Glutamatergic neuron (in vitro differentiated cells): ENCODE data around the gene HACL1. TPM values are rescaled to one million over a fixed set of nuclear protein-coding genes. Genes with fewer than 3 reads are reported as not detected.
A peak's percentile ranks its signal among the peaks of the same experiment; 100 is the strongest.

ENCODE experiments used
- DNase-seq: peaks from one replicate; pipeline ENCODE4 v3.0.0; 2022
- H3K27ac Mint-ChIP-seq: one replicate; pipeline ENCODE4 v1.8.0; 2020; ENCODE audit warnings: mild to moderate bottlenecking, mixed read lengths, inconsistent platforms; ENCODE audit not compliant: unreplicated experiment
- H3K27me3 Mint-ChIP-seq: one replicate; pipeline ENCODE4 v1.8.0; 2020; ENCODE audit warnings: mild to moderate bottlenecking, moderate library complexity, mixed read lengths, inconsistent platforms; ENCODE audit not compliant: unreplicated experiment
- H3K36me3 Mint-ChIP-seq: one replicate; pipeline ENCODE4 v1.8.0; 2020; ENCODE audit warnings: mild to moderate bottlenecking, mixed read lengths, inconsistent platforms; ENCODE audit not compliant: unreplicated experiment
- H3K4me1 Mint-ChIP-seq: one replicate; pipeline ENCODE4 v1.8.0; 2020; ENCODE audit warnings: mild to moderate bottlenecking, low read depth, mixed read lengths, inconsistent platforms; ENCODE audit not compliant: unreplicated experiment
- H3K4me3 Mint-ChIP-seq: one replicate; pipeline ENCODE4 v1.8.0; 2020; ENCODE audit warnings: mild to moderate bottlenecking, mixed read lengths, inconsistent platforms; ENCODE audit not compliant: unreplicated experiment
- H3K9me3 Mint-ChIP-seq: one replicate; pipeline ENCODE4 v1.8.0; 2020; ENCODE audit warnings: mild to moderate bottlenecking, moderate library complexity, mixed read lengths, inconsistent platforms; ENCODE audit not compliant: unreplicated experiment
- total RNA-seq: library from RNA; stranded (reverse); fragmentation: NEBNext Ultra II Directional; extraction: Animal tissue kit (Norgen Biotek cat#: 25700); gene quantifications from one replicate; pipeline ENCODE4 v1.2.1, GENCODE V29; 2021; ENCODE audit not compliant: unreplicated experiment
- TF ChIP-seq, protein P1 (sequence below): fragments of 200-600 bp; sonication (generic); IDR thresholded peaks from one replicate; pipeline ENCODE4 v1.5.0; 2021; ENCODE audit not compliant: partially characterized antibody, unreplicated experiment

The HACL1 gene
- total RNA-seq, 1 donor from 2014 or later: 19.0 TPM

DNA sequence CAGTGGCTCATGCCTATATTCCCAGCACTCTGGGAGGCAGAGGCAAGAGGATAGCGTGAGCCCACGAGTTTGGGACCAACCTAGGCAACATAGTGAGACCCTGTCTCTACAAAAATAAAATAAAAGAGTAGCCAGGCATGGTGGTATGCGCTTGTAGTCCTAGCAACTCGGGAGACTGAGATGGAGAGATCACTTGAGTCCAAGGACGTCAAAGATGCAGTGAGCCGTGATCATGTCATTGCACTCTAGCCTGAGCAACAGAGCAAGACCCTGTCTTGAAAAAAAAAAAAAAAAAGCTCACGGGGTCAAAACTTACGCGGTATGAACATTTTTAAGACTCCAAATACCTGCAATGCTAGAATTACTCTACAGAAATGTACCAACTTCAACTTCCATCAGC is 42.8 kb downstream of the HACL1 start:
- Mint-ChIP-seq H3K36me3 (no peaks in the 10 kb centered on the region), H3K9me3 (no peaks in the 10 kb centered on the region), H3K27me3 (peaks cover 4% of the 10 kb centered on the region), H3K4me1 (no peaks in the 10 kb centered on the region), H3K4me3 (no peak overlapping the region), H3K27ac (no peak overlapping the region)
- TF ChIP-seq, protein P1, sequence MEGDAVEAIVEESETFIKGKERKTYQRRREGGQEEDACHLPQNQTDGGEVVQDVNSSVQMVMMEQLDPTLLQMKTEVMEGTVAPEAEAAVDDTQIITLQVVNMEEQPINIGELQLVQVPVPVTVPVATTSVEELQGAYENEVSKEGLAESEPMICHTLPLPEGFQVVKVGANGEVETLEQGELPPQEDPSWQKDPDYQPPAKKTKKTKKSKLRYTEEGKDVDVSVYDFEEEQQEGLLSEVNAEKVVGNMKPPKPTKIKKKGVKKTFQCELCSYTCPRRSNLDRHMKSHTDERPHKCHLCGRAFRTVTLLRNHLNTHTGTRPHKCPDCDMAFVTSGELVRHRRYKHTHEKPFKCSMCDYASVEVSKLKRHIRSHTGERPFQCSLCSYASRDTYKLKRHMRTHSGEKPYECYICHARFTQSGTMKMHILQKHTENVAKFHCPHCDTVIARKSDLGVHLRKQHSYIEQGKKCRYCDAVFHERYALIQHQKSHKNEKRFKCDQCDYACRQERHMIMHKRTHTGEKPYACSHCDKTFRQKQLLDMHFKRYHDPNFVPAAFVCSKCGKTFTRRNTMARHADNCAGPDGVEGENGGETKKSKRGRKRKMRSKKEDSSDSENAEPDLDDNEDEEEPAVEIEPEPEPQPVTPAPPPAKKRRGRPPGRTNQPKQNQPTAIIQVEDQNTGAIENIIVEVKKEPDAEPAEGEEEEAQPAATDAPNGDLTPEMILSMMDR: no peak
- no peak for DNase-seq

DNA sequence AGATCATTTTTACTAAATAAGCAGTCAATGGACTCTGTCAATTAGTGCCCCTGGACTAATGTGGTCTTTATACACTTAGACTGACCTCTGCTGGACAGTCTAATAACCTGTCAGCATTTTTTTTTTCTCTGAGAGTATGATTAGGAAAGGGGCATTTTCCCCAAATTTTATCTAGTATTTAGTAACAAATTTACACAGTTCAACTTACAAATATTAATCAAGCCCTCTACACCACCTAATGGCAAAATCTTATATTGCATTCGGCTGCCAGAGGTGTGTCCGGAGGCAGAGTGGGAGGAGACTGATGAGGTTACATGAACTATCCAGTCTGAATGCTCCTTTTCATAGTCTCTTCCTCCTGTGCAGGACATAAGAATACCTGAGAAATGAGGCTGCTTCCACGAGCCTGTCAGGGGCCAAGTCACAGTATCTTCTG is 43.8 kb downstream of the HACL1 start:
- no peaks in the 10 kb centered on the region for H3K4me1 Mint-ChIP-seq
- DNase-seq: no peak
- no peak overlapping the region for H3K4me3 Mint-ChIP-seq
- no peaks in the 10 kb centered on the region for H3K9me3 Mint-ChIP-seq
- H3K36me3 Mint-ChIP-seq: no peaks in the 10 kb centered on the region
- H3K27me3 Mint-ChIP-seq: peaks cover 4% of the 10 kb centered on the region
- TF ChIP-seq, protein P1: peak; percentile 82
- no peak overlapping the region for H3K27ac Mint-ChIP-seq

DNA sequence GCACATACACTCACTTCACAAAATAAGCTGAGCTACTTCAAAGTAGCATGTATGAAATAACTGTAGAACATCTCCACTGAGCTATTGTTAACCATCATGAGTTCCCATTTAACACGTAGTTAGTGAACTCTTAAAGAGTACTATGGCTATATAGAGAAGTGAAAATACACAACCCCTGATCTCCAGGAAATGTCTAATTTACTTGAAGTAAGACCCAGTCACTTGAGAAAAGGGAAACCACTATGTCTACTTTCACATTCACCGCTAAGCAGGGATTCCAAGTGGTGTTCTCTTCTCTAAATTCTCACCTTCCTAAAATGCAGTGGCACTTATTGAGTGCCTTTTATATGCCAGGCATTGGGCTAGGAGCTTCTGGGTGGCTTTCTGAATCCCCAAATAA is 44.9 kb downstream of the HACL1 start:
- Mint-ChIP-seq H3K27me3 (peaks cover 4% of the 10 kb centered on the region), H3K27ac (no peak overlapping the region), H3K4me3 (no peak overlapping the region), H3K9me3 (no peaks in the 10 kb centered on the region), H3K36me3 (no peaks in the 10 kb centered on the region), H3K4me1 (no peaks in the 10 kb centered on the region)
- TF ChIP-seq, protein P1: no peak
- DNase-seq: no peak

DNA sequence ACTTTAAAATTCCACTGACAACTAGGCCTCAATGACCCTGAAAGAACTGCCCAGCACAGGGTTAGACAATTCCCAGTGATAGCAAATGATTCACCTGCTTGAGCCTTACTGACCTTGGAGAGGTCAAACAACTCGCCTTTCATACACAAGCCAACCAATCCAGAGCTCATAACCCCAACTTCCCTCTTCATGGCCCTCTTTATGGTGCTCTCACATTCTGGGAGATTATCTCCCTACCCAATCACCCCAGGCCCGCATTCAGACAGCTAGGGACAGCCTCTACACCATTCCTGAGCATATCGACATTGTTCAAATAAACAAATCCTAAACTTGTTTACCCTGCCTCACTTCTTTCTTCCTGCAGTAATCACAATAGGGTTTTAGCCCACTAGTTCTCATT is 47.6 kb downstream of the HACL1 start:
- no peak overlapping the region for H3K4me3 Mint-ChIP-seq
- peaks cover 2% of the 10 kb centered on the region for H3K9me3 Mint-ChIP-seq
- DNase-seq: no peak
- TF ChIP-seq, protein P1: no peak
- peaks cover 6% of the 10 kb centered on the region for H3K27me3 Mint-ChIP-seq
- H3K4me1 Mint-ChIP-seq: no peaks in the 10 kb centered on the region
- H3K36me3 Mint-ChIP-seq: peaks cover 9% of the 10 kb centered on the region
- no peak overlapping the region for H3K27ac Mint-ChIP-seq

DNA sequence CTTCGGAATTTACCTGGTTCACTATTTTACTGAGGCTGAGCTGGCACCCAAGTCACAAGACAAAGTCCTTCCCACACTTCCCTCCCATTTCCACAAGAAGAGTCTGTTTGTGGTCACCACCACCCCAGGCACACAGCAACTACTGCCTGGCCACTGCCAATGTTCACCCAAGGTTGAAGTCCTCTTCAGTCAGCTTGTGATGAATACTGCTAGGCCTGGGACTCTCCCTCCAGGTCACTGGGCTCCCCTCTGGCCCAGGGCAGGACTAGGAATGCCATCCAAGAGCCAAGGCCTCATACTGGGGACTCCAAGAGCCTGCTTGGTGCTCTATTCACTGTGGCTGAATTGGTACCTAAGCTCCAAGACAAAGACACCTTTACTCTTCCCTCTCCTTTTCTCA is 49.5 kb downstream of the HACL1 start:
- Mint-ChIP-seq H3K27ac (no peak overlapping the region), H3K9me3 (peaks cover 2% of the 10 kb centered on the region)

More for the DNA sequence above, 49.5 kb downstream of the HACL1 start:
- no peak overlapping the region for H3K4me3 Mint-ChIP-seq
- peaks cover 17% of the 10 kb centered on the region for H3K36me3 Mint-ChIP-seq
- H3K27me3 Mint-ChIP-seq: peaks cover 6% of the 10 kb centered on the region
- DNase-seq: no peak
- H3K4me1 Mint-ChIP-seq: no peaks in the 10 kb centered on the region
- TF ChIP-seq, protein P1: no peak
